Stimulated activated CD4-positive, alpha-beta T cell treated with anti-CD3 and anti-CD28 coated beads, Interleukin-4, amount 100 ng/mL, for 24 hours (primary cell): ENCODE measurements around the gene ACP4.
"Not testable (repeated sequence)": the region's sequence is repeated elsewhere in the genome, so short reads cannot be mapped to it uniquely, and the experiment has no call there.

Experiments
- DNase-seq: peaks from one replicate; pipeline ENCODE4 v3.0.0-alpha.2; 2020

ACP4 gene

DNA sequence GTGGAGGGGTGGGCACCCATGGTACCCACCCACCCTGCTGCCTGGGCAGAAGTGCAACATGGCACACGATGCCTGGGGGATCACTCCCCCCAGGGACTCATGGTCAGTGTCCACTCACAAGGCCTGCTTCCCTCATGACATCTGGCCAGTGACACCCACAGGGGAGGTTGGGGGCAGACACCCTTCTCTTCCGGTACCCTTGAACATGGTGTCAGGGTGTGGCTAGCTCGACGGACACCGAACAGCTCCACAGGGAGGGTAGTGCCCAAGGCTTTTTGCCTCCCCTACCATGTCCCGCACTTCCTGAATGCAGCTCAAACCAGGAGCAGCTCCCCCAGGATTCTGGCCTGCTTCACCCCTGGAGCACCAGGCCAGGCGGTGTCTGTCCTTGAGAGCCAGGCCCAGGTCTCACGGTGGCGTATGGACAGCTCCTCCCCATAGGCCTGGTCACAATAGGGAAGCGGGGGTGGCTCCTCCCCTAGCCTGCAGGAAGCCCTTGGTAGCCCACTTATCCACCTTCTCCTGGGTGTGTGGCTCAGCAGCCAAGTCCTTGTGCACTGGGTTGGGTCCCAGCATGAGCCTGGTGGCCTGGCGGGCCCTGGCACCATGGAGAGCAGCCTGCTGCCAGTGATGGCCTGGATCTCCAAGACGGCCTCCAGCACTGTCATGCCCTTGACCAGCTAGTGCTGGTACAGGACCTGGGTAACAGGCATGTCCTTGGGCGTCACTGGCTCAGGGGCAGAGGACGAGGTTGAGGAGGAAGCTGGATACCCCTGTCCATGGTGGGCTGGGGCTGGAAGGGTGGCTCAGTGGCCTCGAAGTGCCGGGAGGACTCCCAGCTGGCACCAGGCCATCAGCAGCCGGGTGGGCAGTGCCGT, 7.8 kb downstream of the ACP4 start:
- no peak for DNase-seq

GRCh38 chr19:50798659-50799546, 8.7 kb downstream of the ACP4 start:
- no peak for DNase-seq

- DNase-seq = no peak
Observed at GRCh38 chr19:50799547-50799851, 9.3 kb downstream of the ACP4 start.

DNA sequence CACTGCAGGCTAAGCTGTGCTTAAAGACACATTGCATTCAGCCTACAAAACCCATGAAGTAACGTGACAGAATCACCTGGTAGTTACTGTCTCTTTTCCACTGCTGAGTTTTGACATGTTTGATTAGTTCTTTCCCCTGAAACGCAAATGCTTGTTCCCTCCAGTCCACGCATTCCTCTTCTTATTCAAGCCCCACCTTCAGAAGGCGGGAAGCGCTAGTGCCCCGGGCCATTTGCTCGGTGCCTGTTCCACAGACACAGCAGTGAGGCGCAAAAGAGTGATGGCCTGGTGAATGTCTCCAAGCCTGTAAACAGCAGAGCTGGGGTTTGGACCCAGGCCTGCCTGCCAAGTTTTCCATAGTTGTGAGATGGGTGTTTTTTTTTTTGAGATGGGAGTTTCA, 10.9 kb downstream of the ACP4 start:
- DNase-seq = no peak

DNA sequence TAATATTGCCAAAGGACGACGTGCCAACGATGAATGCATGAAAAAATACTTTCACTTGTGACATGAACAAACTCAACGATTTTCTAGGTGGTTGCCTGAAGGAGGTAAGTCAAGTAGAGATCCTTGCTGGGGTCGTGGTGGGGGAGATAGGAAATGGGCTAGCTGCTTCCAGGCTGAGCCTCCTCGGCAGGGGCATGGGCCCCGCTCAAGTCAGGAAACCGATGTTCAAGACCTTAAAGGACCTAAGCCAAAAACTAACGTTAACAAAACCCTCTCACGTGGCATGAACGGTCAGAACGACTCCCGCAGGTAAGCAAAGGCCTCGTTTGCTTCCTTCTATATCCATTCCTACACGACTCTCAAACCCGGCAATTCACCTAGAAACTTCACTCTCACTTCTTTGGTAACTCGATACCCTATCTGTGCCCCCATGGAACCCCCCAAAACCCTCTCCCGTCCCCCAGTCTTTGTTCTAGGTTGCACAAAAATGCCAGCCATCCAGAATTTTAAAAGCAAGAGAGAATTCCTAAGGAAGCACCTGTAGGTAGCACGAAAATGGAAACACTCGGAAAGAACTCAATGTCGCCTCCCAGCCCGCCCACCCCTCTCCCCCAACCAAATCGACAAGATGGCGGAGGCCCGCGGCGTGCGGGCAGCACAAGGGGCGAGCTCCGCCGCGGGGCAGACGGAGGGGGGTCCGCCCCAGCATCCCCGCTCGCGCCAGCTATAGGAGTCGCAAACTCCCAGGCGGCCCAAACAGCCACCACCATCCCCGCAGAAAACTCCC, 13.6 kb downstream of the ACP4 start:
- DNase-seq = peak; percentile 52

- peak; percentile 99 for DNase-seq
Observed at GRCh38 chr19:50804420-50805272, 14.4 kb downstream of the ACP4 start.

GRCh38 chr19:50808856-50809255, 18.6 kb downstream of the ACP4 start:
- DNase-seq = no peak

DNA sequence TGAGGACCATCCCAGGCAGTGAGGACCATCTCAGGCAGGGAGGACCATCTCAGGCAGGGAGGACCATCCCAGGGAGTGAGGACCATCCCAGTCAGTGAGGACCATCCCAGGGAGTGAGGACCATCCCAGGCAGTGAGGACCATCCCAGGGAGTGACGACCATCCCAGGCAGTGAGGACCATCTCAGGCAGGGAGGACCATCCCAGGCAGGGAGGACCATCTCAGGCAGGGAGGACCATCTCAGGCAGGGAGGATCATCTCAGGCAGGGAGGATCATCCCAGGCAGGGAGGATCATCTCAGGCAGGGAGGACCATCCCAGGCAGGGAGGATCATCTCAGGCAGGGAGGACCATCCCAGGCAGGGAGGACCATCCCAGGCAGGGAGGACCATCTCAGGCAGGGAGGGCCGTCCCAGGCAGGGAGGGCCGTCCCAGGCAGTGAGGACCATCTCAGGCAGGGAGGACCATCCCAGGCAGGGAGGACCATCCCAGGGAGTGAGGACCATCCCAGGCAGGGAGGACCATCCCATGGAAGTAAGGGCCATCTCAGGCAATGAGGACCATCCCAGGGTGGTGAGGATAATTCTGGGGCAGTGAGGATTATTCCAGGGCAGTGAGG, 21.5 kb downstream of the ACP4 start:
- DNase-seq = not testable (repeated sequence)

DNA sequence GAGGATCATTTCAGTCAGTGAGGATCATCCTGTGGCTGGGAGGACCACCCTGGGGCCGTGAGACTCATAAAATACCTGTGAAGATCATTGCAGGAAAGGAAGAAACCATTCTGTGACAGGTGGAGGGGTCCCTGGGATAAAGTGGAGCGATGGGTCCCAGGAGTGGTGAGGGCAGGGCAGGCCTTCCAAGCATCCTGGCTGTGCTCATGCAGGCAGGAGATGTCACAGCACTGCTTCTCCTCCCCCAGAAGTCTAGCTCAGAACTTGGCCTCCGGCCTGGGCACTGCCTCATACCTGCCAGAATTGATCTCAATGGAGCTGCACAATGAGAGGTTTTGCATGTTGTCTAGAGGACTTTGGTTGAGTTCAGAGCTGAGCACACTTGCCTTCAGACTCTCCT, 22.3 kb downstream of the ACP4 start:
- DNase-seq = no peak

DNA sequence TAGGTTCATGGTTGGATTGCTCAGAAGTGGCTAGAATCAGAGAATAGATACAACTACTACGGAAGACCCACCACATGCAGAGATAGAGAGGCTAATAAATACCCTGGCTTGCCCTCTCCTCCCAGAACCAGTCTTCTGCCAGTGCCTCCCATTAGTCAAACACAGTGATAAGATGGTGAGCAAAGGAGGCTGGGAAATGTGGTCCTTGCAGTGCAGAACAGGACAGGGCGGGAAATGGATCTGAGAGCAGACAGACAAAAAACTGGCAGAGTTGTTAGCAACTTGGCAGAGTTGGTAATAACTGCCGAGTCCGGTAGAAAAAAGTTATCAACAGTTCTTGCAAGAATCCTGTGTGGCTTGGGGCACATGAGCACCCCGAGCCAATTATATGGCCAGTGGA, 24.7 kb downstream of the ACP4 start:
- DNase-seq = no peak

GRCh38 chr19:50815439-50815838, 25.2 kb downstream of the ACP4 start:
- DNase-seq = no peak

GRCh38 chr19:50817941-50818858, 28.0 kb downstream of the ACP4 start:
- DNase-seq = peak; percentile 58

DNA sequence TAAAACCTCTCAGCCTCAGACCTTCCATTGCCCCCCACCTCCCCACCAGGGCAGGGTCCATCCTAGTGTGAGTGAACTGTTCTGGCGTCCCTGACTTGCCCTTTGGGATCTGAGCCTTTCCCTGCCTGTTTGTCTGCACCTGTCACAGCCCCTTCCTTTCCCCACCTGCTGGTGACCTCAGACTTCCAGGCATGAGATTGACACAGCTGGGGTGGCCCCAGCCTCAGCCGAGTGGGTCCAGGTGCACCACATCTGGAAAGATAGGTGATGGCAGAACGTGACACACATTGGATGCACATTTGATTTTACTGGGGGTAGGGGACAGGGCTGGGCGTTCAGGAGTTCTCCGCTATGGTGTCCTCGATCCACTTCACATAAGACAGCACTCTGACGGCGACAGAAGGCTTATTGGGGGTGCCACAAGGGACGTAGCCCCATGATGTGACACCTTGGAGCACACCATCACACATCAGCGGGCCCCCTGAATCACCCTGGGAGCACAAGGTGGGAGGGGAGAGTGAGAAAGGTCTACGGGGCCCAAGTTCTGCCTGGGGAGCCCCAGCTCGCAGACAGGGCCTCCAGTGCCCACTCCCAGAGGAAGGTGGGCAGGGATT, 28.8 kb downstream of the ACP4 start:
- DNase-seq = no peak

DNA sequence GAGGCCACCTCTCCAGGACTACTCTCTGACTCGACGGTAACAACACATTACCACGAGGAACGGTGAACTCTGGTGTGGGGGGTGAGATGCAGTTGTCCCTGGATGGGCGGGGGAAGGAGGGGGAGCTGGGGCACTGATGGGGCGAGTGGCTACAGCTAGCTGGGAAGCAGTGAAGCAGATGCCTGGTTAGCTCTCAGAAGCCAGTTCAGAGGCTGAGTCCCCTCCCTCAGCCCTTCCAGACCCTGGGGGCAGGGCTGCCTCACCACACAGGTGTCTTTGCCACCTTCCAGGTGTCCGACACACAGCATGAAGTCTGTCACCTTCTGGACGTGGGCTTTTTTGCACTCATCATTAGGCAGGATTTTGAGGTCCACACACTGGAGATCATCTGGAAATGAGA, 29.4 kb downstream of the ACP4 start:
- DNase-seq = no peak

GRCh38 chr19:50820086-50820485, 29.9 kb downstream of the ACP4 start:
- no peak for DNase-seq

DNA sequence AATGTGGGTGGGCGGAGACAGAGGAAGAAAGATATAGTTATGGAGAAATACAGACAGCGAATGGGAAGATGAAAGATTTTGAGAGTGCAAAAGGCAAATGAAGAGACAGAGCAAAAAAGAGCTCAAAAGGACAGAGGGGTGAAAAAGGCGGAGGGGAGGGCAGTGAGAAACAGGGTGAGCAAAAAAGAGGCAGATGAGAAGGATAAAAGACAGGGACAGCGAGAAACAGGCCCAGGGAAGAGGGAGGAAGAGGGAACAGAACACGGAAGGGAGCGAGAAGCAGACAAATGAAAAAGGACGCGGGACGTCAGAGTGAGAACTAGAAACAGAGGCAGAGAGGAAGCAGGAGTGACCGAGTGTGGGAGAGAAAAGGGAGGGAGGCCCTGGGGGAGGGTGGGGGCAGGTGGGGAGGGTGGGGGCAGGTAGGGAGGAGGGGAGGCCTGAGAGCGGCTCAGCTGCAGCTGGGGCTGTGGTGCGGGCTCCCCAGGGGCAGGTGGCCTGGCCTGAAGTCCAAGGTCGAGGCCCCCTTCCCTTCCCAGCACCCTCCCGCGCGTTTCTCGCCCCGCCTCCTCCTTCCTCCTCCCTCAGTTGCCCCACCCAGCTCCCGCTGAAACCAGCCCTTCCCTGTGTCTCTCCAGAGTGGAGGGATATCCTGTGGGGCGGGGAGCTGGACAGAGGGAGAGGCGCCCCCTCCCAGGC, 30.5 kb downstream of the ACP4 start:
- no peak for DNase-seq

DNA sequence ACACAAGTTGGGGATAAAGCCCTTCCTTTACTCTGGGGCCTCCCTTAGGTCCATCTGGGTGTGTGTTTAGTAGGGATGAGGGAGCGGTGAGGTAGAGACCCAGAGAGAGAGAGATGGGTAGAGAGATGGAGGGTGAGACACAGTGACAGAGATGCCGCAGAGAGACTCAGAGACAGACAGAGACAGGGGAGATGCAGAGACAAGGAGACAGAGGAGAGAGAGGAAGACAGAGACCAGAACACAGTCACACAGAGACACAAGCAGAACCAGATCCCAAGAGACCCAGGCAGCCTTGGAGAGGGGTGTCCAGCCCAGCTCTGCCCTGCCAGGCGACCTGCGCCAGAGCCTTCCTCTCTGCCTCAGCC, 31.0 kb downstream of the ACP4 start:
- DNase-seq = no peak

- no peak for DNase-seq
Observed at GRCh38 chr19:50821622-50822021, 31.4 kb downstream of the ACP4 start.

DNA sequence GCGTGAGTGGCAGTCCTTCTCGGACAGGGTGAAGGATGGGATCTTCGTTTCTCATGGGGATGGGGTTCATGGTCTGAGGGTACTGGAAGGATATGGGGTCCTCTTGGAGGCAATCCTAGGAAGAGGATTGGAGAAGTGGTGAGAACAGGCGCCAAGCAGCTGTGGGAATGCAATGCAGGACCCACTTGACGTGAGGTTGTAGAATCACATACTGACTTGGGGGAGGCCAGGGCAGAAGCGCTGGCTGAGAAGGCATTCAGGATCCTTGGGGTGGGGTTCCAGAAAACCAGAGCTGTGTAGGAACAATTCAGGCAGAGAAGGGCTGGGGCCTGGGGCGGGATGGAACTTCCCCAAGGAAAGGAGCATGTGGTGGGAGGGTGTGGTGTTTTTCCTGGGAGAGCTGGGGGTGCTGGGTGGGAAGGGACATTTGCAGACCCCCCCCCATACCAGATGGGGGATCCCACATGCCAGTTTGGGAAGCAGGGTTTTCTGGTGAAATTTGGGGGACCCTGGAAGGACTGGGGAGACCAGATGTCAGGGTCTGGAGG, 32.5 kb downstream of the ACP4 start:
- DNase-seq = no peak
